GM11168 (cell line): ENCODE measurements around the gene SNRNP35.
"Not testable (repeated sequence)": the region's sequence is repeated elsewhere in the genome, so short reads cannot be mapped to it uniquely, and the experiment has no call there.

Experiments
- in situ Hi-C: fragments of 300-500 bp; cut with MboI; formaldehyde crosslinking; loops from one replicate; pipeline ENCODE4 v1.12.0; 2022; ENCODE audit warnings: low sequenced_read_pairs; ENCODE audit not compliant: unreplicated experiment

The SNRNP35 gene

GRCh38 chr12:123485756-123486155 is 27.8 kb downstream of the SNRNP35 start:
- in situ Hi-C loops = no loop called here

GRCh38 chr12:123487428-123487827 is 29.5 kb downstream of the SNRNP35 start:
- in situ Hi-C loops = no loop called here

GRCh38 chr12:123488539-123489230 is 30.7 kb downstream of the SNRNP35 start:
- in situ Hi-C loops = no loop called here

GRCh38 chr12:123489580-123489979 is 31.6 kb downstream of the SNRNP35 start:
- in situ Hi-C loops = no loop called here

- in situ Hi-C loops = no loop called here
These were observed 32.1 kb downstream of the SNRNP35 start for GRCh38 chr12:123490089-123490488.

- in situ Hi-C loops = no loop called here
These were observed 33.1 kb downstream of the SNRNP35 start for GRCh38 chr12:123491056-123491455.

GRCh38 chr12:123491481-123491880 is 33.5 kb downstream of the SNRNP35 start:
- in situ Hi-C loops = no loop called here

- in situ Hi-C loops = not testable (repeated sequence)
These were observed 34.5 kb downstream of the SNRNP35 start for GRCh38 chr12:123492339-123493039.

- in situ Hi-C loops = no loop called here
These were observed 36.3 kb downstream of the SNRNP35 start for GRCh38 chr12:123494124-123494851.

- in situ Hi-C loops = no loop called here
These were observed 39.1 kb downstream of the SNRNP35 start for GRCh38 chr12:123497065-123497464.

GRCh38 chr12:123498126-123498825 is 40.3 kb downstream of the SNRNP35 start:
- in situ Hi-C loops = no loop called here

- in situ Hi-C loops = no loop called here
These were observed 41.4 kb downstream of the SNRNP35 start for GRCh38 chr12:123499332-123499731.

GRCh38 chr12:123502163-123502704 is 44.3 kb downstream of the SNRNP35 start:
- in situ Hi-C loops = no loop called here

GRCh38 chr12:123506059-123506842 is 48.3 kb downstream of the SNRNP35 start:
- in situ Hi-C loops = no loop called here

GRCh38 chr12:123506843-123507236 is 48.9 kb downstream of the SNRNP35 start:
- in situ Hi-C loops = no loop called here

- in situ Hi-C loops = no loop called here
These were observed 55.1 kb downstream of the SNRNP35 start for GRCh38 chr12:123512838-123513665.

GRCh38 chr12:123513805-123514204 is 55.9 kb downstream of the SNRNP35 start:
- in situ Hi-C loops = no loop called here

- in situ Hi-C loops = not testable (repeated sequence)
These were observed 56.8 kb downstream of the SNRNP35 start for GRCh38 chr12:123514582-123515221.
